ENCODE data around the gene CCDC88B.
"Not testable (repeated sequence)": the region's sequence is repeated elsewhere in the genome, so short reads cannot be mapped to it uniquely, and the experiment has no call there.

CCDC88B gene

DNA sequence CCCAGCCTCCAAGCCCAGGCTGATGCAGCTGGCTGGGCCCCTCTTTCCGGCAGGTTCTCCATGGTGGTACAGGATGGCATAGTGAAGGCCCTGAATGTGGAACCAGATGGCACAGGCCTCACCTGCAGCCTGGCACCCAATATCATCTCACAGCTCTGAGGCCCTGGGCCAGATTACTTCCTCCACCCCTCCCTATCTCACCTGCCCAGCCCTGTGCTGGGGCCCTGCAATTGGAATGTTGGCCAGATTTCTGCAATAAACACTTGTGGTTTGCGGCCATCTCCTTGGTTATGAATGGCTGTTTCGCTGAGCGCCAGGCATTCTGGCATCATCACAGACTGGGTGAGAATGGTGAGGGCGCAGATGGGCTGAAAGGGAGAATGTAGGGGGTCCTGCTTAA is 18.5 kb upstream of the CCDC88B start:
- TF ChIP-seq, protein P1, sequence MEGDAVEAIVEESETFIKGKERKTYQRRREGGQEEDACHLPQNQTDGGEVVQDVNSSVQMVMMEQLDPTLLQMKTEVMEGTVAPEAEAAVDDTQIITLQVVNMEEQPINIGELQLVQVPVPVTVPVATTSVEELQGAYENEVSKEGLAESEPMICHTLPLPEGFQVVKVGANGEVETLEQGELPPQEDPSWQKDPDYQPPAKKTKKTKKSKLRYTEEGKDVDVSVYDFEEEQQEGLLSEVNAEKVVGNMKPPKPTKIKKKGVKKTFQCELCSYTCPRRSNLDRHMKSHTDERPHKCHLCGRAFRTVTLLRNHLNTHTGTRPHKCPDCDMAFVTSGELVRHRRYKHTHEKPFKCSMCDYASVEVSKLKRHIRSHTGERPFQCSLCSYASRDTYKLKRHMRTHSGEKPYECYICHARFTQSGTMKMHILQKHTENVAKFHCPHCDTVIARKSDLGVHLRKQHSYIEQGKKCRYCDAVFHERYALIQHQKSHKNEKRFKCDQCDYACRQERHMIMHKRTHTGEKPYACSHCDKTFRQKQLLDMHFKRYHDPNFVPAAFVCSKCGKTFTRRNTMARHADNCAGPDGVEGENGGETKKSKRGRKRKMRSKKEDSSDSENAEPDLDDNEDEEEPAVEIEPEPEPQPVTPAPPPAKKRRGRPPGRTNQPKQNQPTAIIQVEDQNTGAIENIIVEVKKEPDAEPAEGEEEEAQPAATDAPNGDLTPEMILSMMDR (IDR thresholded peaks at IDR 0.05; ENCODE audit: low read depth, low read length), result no peak
- H3K4me3 ChIP-seq (ENCODE audit: low read depth, low read length), result no peak overlapping the region

DNA sequence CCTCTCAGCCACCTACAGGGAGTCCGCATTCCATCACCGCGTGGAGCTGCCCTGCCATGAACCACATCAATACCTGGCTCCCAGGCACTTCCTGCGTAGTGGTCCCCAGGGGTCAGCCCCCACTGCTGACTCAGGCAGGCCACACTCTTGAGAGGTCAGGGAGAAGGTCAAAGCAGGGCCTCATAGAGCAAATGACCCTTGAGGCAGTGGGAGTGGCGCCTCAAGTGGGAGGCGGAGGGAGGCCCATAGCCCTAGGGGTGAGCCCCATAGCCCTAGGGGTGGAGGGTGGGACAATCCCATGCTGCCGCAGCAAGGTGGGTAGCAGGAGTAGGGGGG is 17.1 kb upstream of the CCDC88B start:
- no peak overlapping the region for H3K4me3 ChIP-seq (ENCODE audit: low read depth, low read length)
- TF ChIP-seq, protein P1 (IDR thresholded peaks at IDR 0.05; ENCODE audit: low read depth, low read length), result no peak

DNA sequence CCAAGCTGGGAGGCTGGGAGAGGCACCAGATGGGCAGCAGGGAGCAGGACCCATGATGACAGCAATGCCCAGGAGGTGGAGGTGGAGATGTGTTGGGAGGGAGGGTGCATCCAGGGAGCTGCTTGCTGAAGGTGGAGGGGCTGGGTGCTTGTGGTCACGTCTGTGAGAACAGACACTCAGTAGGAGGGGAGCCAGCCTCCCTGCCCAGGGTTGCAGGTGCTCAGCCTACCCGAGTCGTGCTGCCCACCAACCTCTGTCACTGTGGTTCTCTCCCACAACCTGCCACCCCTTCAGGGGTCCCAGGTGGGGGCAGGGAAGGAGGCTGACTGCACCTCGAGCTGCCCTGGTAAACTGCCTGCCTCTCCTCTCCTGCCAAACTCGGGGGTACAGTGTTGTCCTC is 16.6 kb upstream of the CCDC88B start:
- TF ChIP-seq, protein P1 (IDR thresholded peaks at IDR 0.05; ENCODE audit: low read depth, low read length), result no peak
- no peak overlapping the region for H3K4me3 ChIP-seq (ENCODE audit: low read depth, low read length)

GRCh38 chr11:64323984-64324383 is 16.0 kb upstream of the CCDC88B start:
- not testable (repeated sequence) for H3K4me3 ChIP-seq (ENCODE audit: low read depth, low read length)

- TF ChIP-seq, protein P1 (IDR thresholded peaks at IDR 0.05; ENCODE audit: low read depth, low read length), result no peak
- no peak overlapping the region for H3K4me3 ChIP-seq (ENCODE audit: low read depth, low read length)
Observed at GRCh38 chr11:64324692-64325469, 15.1 kb upstream of the CCDC88B start.

DNA sequence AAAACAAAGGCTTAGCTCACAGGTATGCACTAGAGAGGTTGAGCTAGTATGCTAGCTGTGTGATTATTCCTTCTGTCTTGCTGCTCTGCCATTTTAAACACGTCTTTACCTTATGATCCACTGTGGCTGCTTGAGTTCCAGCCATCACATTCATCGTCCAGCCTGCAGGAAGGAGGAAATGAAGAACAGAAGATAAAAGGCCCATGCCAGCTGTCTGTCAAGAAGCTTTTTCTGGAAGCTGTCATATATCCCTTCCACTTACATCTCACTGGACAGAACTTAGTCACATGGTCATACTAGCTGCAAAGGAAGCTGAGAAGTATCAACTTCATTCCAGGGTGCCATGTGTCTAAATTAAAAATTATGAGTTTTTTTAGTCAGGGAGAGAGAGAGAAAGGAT is 12.6 kb upstream of the CCDC88B start:
- TF ChIP-seq, protein P1 (IDR thresholded peaks at IDR 0.05; ENCODE audit: low read depth, low read length), result no peak

GRCh38 chr11:64327993-64328392 is 12.0 kb upstream of the CCDC88B start:
- TF ChIP-seq, protein P1 (IDR thresholded peaks at IDR 0.05; ENCODE audit: low read depth, low read length), result no peak
- H3K4me3 ChIP-seq (ENCODE audit: low read depth, low read length), result no peak overlapping the region

More for the DNA sequence above, 12.6 kb upstream of the CCDC88B start:
- no peak overlapping the region for H3K4me3 ChIP-seq (ENCODE audit: low read depth, low read length)

DNA sequence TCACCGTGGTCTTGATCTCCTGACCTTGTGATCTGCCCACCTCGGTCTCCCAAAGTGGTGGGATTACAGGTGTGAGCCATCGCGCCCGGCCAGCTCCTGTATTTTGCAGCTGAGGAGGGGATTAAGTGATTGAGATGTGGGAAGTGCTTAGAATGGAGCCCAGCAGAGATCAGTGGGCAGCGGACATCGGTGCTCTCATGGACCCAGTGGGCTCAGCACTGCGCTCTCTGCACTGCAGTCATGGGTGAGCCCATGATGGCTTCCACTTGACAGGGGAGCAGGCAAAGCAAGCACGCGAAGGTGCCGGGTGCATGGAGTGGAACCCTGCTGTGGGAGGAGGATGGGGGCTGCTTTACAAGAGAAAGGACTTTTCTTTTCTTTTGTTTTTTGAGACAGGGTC is 9.1 kb upstream of the CCDC88B start:
- TF ChIP-seq, protein P1 (IDR thresholded peaks at IDR 0.05; ENCODE audit: low read depth, low read length), result no peak
- no peak overlapping the region for H3K4me3 ChIP-seq (ENCODE audit: low read depth, low read length)
